GM19455 (cell line): Measurements from ENCODE around the gene HNRNPA3.

Experiments used
- ATAC-seq: cut with Tn5 transposase; IDR thresholded peaks from one replicate; pipeline ENCODE4 v1.9.1; 2021; ENCODE audit not compliant: unreplicated experiment

Gene HNRNPA3

DNA sequence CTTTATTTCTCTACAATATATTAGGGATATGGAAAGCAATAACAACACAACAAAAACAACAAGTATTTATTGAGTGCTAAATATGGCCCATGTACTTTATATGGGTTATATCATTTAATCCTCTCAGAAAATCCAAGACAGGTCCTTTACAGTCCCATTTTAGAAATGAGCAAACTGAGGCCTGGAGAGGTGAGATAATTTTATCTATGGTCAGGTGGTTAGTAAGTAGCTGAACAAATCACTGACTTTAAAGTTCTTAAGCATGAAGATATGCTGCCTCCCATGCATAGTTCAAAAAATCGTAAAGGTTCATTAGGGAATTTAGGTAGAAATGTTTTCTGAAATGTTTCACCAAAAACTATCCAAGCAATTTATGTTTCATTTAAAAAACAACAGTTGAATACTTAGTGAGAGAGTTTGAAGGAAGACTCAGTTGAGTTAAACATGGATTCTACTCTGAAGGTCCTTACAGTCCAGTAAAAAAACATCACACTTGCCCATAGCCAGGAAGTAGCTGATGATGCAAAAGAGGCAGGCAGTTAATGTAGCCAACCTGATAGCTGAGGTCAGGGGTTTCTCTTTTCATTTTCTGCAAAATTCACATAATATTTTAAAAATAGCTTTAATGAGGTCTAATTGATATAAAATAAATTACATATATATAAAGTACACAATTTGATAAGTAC lies 59.5 kb downstream of the HNRNPA3 start:
- no peak for ATAC-seq

DNA sequence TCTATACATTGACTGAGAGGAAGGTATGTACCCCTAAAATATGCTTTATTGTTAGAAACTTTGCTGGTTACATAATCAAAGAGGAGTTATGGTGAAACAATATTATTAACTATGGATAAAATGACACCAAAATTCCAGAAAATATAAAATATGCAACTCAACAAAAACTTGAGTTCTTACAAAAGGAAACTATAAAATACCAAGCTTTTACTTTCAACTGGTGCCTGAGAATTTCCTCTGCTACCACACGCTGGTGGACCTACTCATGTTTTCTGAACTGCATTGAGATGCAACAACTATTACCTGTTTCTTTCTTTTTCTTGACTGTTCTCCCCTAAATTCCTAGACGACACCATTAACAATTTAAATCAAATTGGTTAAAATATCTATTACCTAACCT lies 60.2 kb downstream of the HNRNPA3 start:
- no peak for ATAC-seq

DNA sequence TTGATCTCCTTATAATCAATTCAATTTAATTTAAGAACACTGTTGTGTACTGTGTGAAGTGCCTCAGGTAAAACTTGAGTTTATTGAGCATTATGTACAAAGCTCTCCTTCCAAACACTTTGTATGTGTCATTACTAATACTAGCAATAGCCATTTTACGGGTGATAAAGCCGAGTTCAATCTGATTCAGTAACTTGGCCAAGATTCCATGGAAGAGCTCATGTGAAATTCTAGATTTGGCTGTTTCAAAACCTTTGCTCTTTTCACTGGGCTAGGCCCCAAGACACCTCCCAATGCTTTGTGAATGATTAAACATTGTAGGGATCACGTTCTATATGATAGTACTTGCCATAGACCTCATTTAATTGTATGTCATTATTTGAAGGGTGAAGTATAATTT lies 60.8 kb downstream of the HNRNPA3 start:
- no peak for ATAC-seq
